Activated T-helper 9 cell treated with anti-CD3 and anti-CD28 coated beads, Interleukin-2, amount 50 U/mL, for 16 hours (primary cell): ENCODE measurements around the gene RPL15.

Experiments
- DNase-seq: peaks from one replicate; pipeline ENCODE4 v3.0.0-alpha.2; 2020; ENCODE audit warnings: low read depth

Gene RPL15

GRCh38 chr3:23932571-23932970, 15.6 kb downstream of the RPL15 start:
- no peak for DNase-seq

DNA sequence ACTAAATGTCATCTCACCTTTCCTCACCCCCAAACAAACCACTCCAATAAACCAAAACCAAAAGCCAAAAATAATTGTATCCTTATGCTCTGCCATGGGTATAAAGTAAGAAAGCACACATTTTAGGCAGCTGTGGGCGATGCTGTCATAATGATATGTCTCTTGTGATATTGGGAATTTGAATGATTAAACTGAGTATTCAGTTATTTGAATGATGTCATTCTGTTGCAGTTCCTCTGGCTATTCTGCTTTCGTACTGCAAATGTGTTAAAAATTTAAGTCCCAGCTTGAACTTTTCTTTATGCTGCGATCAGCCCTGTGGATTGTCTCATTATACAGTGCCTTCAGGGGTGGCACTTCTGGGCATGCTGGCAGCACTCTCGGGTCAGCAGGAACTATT, 17.3 kb downstream of the RPL15 start:
- DNase-seq = no peak

DNA sequence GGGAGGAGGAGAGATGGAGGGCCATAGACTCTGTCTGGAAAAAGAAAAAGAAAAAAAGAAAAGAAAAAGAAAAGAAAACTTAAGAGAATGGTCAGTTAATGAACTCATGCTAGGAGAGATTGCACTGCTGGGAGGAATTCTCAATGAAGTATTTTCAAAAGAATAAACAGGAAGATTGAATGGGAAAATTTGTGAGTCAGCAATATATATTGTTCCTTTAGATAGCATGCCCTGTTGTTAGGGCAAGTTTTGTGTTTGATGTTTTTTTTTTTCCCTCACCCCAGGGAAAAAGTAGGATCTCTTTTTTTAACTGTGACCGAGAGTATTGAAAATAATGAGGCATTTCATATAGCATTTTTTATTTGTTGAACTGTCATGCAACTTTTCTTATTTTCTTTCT, 20.4 kb downstream of the RPL15 start:
- no peak for DNase-seq

GRCh38 chr3:23938688-23939087, 21.8 kb downstream of the RPL15 start:
- DNase-seq = no peak

DNA sequence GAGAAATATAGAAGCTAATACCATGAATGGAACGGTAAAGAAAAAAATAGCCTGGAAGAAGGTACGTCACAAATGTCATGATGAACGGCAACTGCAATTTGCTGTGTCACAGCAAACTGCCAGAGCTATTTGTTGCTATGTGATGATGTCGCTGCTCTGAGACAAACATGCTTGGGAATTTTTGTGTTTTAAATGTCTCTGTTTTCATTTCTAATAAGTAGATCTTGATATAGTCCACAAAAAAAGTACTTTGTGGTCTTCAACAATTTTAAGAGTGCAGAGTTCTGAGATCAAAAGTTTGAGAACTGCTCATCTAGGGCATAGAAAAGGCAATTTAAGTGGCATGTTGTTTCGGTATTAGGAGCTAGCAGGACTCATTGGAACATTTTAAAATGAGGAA, 23.8 kb downstream of the RPL15 start:
- no peak for DNase-seq

GRCh38 chr3:23941440-23941839, 24.5 kb downstream of the RPL15 start:
- no peak for DNase-seq

GRCh38 chr3:23942546-23942945, 25.6 kb downstream of the RPL15 start:
- no peak for DNase-seq

DNA sequence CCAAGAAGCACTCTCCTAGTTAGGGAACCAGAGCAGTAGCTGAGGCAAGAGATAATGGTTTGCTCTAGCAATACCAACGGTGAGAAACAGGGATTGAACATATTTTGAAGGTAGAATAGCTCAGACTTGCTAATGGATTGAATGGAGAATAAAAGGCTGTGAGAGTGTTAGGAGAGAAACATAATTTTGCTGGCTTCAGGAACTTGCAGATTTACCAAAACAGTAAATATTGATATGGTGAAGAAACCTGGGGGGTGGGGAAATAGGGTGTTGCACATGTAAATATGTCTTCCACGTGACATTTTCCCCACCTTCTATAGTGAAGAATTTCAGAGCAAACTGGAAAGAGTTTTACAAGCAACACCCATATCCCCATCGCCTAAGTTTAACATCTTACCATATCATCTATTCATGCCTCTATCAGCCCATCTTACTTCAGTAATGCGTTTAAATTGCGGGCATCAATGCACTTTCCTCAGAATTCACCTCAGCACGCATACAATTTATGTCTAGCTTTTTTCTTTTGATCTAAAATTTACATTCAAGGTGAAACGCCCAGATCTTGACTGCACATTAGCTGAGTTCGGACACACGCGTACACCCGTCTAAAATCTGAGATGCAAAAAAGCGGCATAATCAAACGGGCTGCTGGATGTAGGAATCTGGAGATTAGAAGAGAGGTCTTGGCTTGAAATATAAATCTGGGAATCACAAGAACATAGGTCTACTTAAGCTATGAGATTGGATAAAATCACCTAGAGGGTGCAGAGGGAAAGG, 27.3 kb downstream of the RPL15 start:
- DNase-seq = no peak

DNA sequence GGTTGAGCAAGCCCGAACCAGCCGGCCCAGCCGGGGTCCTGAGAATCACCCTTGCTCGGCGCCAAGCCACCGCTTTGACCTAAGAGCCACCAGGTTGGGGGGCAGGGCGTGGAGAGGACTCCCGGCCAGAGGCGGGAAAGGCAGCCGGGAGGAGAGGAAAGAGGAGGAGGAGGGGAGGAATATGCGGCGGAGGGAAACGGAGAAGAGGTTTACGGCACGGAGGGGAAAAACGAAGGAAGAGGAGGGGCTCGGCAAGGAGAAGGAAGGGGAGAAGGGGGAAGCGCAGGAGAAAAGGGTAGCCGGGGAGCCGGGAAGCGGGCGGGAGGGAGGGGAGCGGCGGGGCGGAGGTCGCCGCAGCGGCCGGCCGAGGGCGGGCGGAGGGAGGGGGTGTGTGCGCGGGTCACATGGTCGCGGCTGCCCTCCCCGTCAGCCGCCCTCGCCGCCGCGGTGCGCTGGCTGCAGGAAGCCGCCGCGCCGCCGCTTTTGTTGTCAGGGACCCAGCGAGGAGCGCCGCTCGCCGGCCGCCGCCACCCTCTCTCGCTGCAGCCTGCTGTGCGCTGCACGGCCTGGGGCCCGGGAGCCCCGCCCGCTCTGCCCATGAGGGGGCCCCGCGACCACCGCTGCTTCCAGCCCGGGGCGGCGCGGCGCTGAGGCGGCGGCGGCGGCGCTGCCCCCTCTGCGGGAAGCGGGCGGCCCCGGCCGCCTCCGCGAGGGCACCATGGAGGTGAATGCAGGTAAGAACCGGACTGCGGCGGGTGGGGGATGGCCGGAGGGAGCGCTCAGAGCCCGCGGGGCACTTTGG, 28.1 kb downstream of the RPL15 start, which contains the start of gene NR1D2:
NR1D2 (plus strand) TSS at position 426 of the 802 bp plus-strand sequence; CDS start at position 719, 293 bp downstream.
- peak; percentile 74 for DNase-seq

- no peak for DNase-seq
These were observed 28.7 kb downstream of the RPL15 start for GRCh38 chr3:23945663-23945912.

DNA sequence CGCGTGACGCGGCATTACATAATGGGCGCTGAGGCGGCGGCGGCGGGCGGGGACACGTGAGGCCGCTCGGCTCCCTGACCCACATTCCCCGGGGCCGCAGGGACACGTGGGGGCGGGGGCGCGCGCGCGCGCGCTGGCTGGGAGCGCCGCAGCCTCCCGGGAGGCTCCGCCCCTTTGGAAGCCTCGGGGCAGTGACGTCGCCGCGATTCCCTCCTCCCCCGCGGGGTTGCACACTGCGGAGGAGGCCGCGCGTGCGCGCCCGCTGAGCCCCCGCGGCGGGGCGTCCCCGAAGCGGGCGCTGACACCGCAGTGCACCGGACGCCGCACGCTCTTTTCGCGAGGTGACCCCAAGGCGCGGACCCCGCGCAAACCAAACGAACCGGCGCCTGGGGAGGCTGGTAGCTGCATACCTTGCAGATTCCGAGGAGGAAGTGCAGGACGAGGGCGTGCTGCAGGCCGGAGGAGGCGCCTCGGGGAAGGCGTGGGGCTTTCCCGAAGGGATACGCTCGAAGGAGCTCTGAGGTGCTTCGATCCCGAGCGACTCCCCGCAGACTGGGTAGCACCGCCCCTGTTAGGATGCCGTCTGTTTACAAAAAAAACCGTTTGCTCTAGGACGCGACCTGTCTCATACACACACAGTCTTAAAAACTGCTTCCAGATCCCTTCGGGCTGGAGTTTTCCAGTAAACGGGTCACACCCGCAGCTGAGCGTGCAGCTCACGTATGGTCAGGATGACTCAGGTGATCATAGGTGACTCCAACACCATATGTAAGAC, 29.2 kb downstream of the RPL15 start:
- peak; percentile 98 for DNase-seq

GRCh38 chr3:23948761-23949160, 31.8 kb downstream of the RPL15 start:
- DNase-seq = no peak

- DNase-seq = no peak
These were observed 32.9 kb downstream of the RPL15 start for GRCh38 chr3:23949784-23950183.

DNA sequence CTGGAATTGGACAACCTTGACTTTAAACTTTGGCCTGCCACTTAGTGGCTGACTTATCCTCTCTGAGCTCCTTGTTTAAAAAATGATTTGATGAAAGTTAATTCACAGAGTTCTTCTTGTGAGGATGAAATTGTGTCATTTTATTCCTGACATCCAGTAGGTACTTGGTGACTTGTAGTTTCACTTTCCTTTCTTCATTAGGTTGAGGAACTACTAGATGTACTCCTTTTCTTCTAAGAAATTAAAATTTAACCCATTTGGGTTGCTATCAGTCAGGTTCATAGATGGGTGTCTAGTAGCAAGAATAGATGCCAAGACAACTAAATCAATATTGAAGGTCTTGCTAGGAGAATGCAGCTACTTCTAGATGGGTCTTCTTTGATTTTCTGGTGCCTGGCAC, 33.4 kb downstream of the RPL15 start:
- DNase-seq = no peak

DNA sequence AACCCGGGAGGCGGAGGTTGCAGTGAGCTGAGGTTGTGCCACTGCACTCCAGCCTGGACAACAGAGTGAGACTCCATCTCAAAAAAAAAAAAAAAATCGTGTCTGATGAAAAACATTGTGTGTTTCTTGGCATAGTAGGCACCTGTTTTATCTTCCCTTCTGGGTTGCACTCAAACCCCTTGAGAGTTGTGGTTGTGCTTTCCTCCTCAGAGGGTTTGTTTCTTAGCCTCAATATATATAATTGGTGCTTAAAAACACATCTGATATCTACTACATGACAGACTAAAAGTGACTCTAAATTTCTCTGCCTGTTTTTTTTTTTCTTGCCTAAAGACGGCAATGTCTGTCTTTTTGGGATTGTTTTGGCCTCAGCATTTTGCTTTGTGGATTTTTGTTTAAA, 35.7 kb downstream of the RPL15 start:
- no peak for DNase-seq

DNA sequence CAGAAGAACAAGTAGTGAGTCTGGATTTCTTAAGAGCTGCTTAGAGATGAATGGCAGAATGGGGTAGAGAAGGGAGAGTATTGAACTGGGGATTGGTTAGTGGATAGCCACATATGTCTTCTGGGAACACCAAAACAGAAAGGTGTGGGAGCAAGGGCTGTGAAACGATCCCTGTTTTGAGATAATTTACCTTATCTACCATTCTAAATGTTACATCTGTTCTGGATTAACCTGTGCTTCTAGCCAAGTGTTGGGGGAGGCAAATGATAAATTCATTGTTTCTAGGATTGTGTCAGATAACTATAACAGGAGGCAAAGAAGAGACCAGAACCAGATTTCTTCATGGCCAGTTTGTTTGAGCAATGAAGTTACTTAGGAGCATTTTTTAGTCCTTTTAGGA, 36.6 kb downstream of the RPL15 start:
- DNase-seq = no peak

- no peak for DNase-seq
These were observed 37.2 kb downstream of the RPL15 start for GRCh38 chr3:23954144-23954543.

GRCh38 chr3:23956701-23957100, 39.8 kb downstream of the RPL15 start:
- DNase-seq = no peak

GRCh38 chr3:23959135-23959900, 42.4 kb downstream of the RPL15 start:
- no peak for DNase-seq

DNA sequence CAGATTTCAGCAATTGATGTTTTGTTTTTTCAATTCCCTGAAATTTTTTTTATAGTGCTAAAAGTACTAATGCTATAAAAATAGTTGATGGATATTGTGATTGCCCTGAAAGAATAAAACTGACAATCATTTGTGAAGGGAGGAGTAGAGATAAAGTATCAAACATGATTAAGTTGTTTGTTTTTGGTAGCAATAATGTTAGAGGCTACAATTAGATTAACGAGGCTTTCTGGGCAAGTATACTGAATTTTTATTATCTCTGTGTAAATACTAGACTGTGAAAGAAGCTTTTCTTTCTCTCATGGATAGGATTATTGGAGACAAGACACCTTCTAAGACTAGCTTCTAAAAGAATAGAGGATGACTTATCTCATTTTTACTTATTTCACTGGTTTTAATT, 43.7 kb downstream of the RPL15 start:
- DNase-seq = no peak

DNA sequence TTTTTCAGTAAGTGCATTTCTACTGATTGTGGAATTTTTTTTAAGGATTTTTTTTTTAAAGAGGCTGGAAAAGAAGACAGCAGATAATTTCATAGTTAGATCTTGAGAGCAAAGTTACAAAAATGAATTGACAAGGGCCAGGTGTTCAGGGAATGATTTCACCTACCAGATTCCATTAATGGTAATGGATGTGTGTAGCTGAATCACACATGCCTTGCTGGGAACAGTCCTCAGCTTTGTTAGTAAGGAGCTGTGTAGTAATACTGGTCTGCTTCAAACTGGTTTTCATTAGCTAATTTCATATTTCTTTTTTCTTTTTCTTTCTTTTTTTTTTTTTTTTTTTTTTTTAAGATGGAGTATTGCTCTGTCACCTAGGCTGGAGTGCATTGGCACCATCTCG, 44.1 kb downstream of the RPL15 start:
- no peak for DNase-seq

DNA sequence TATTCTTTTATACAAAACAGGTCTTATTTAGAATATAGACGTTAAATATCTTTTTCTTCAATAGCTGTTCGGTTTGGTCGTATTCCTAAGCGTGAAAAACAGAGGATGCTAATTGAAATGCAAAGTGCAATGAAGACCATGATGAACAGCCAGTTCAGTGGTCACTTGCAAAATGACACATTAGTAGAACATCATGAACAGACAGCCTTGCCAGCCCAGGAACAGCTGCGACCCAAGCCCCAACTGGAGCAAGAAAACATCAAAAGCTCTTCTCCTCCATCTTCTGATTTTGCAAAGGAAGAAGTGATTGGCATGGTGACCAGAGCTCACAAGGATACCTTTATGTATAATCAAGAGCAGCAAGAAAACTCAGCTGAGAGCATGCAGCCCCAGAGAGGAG, 45.0 kb downstream of the RPL15 start:
- no peak for DNase-seq
